ENCODE data around the gene PSTPIP1.

GRCh38 chr15:77017091-77017660 lies 22.2 kb downstream of the PSTPIP1 start:
- no peak for TF ChIP-seq POLR2AphosphoS5 (IDR thresholded peaks at IDR 0.05; ENCODE audit: low read depth, low read length)
- no peak for TF ChIP-seq TAF1 (IDR thresholded peaks at IDR 0.05; ENCODE audit: borderline replicate concordance, insufficient read depth, low read length)
- TF ChIP-seq REST (IDR thresholded peaks at IDR 0.05; ENCODE audit: insufficient read depth in 1 of 2, low read depth in 2 of 2, low read length in 2 of 2), result no peak
